AG10803 (cell line): Measurements from ENCODE around the gene FRK.
"Not testable (repeated sequence)": the region's sequence is repeated elsewhere in the genome, so short reads cannot be mapped to it uniquely, and the experiment has no call there.

ENCODE experiments used
- DNase-seq: peaks from one replicate; pipeline ENCODE4 v3.0.0; 2010; ENCODE audit warnings: low read depth
- H3K4me3 ChIP-seq: 2 replicates; pipeline ENCODE4 v1.5.1; 2011; ENCODE audit warnings: mild to moderate bottlenecking, low read length, control low read depth
- CTCF ChIP-seq: conservative IDR thresholded peaks from 2 replicates; pipeline ENCODE4 v1.5.1; 2011; ENCODE audit warnings: mild to moderate bottlenecking, low read length, control low read depth, inconsistent platforms

The FRK gene

GRCh38 chr6:116101302-116101718 lies 40.6 kb upstream of the FRK start:
- peak overlapping the region; percentile 77 for H3K4me3 ChIP-seq
- no peak; the same call in 1 of the 2 replicates for TF ChIP-seq CTCF
- no peak for DNase-seq

GRCh38 chr6:116100419-116101301 lies 40.0 kb upstream of the FRK start, which contains the start of gene NT5DC1:
Gene NT5DC1 (plus strand): TSS chr6:116100853. CDS start chr6:116100931, 78 bp downstream.
- 0 out of 2 replicates have a peak, but pooled peaks have one; percentile 10 for TF ChIP-seq CTCF
- DNase-seq = peak; percentile 59
- H3K4me3 ChIP-seq = peak within 1 kb of the TSS; percentile 77

GRCh38 chr6:116099036-116099435 lies 38.3 kb upstream of the FRK start:
- no peak for TF ChIP-seq CTCF
- no peak for DNase-seq
- no peak overlapping the region for H3K4me3 ChIP-seq

- peak; percentile 65 for TF ChIP-seq CTCF
- DNase-seq = peak; percentile 33
- H3K4me3 ChIP-seq = no peak overlapping the region
Observed at GRCh38 chr6:116096979-116097816, 36.5 kb upstream of the FRK start.

- H3K4me3 ChIP-seq = not testable (repeated sequence)
Observed at GRCh38 chr6:116096048-116096759, 35.5 kb upstream of the FRK start.

GRCh38 chr6:116094041-116094440 lies 33.4 kb upstream of the FRK start:
- no peak for TF ChIP-seq CTCF

More at GRCh38 chr6:116096048-116096759, 35.5 kb upstream of the FRK start:
- not testable (repeated sequence) for DNase-seq

GRCh38 chr6:116090251-116090650 lies 29.6 kb upstream of the FRK start:
- TF ChIP-seq CTCF = no peak
- no peak for DNase-seq
- H3K4me3 ChIP-seq = no peak overlapping the region

More at GRCh38 chr6:116094041-116094440, 33.4 kb upstream of the FRK start:
- H3K4me3 ChIP-seq = no peak overlapping the region
- DNase-seq = no peak
